A673 (cell line): ENCODE measurements around the gene CRPPA. TPM values are rescaled to one million over a fixed set of nuclear protein-coding genes. Genes with fewer than 3 reads are reported as not detected.

ENCODE experiments used
- BruUV-seq: library from RNA; stranded (reverse); fragments of 400-500 nt; replicated peaks from 2 replicates; lab custom pipeline; 2021; lab: Mats Ljungman, UMichigan
- CTCF ChIA-PET: fragments of 300-600 bp; sonication (Branson Sonifier 250); formaldehyde crosslinking; loops from one replicate; lab custom pipeline; 2022; ENCODE audit warnings: antibody characterized with exemption; lab: Charles Lee
- POLR2A ChIA-PET: fragments of 300-600 bp; sonication (Branson Sonifier 250); formaldehyde crosslinking; loops from one replicate; lab custom pipeline; 2022; ENCODE audit warnings: antibody characterized with exemption; ENCODE audit not compliant: low non-redundant PET; lab: Charles Lee
- DNase-seq: peaks from one replicate; pipeline ENCODE4 v3.0.0-alpha.2; 2015; ENCODE audit warnings: low spot score
- H3K27ac ChIP-seq: fragments of 200-600 bp; sonication (generic); 2 replicates; pipeline ENCODE4 v1.5.1; 2016; ENCODE audit warnings: mixed run types, low read depth, mild to moderate bottlenecking, mixed read lengths, antibody characterized with exemption, low read length; ENCODE audit not compliant: poor library complexity, severe bottlenecking
- H3K27me3 ChIP-seq: fragments of 200-600 bp; sonication (generic); replicated peaks from 2 replicates; pipeline ENCODE4 v1.6.1; 2017; ENCODE audit warnings: mixed run types, low read depth, mild to moderate bottlenecking, mixed read lengths, antibody characterized with exemption, low read length; ENCODE audit not compliant: insufficient read depth, poor library complexity
- H3K36me3 ChIP-seq: fragments of 200-600 bp; sonication (generic); 2 replicates; pipeline ENCODE4 v1.6.1; 2016; ENCODE audit warnings: mixed run types, mild to moderate bottlenecking, mixed read lengths, antibody characterized with exemption, low read length; ENCODE audit not compliant: insufficient read depth, poor library complexity, severe bottlenecking
- H3K4me1 ChIP-seq: fragments of 200-600 bp; sonication (generic); 2 replicates; pipeline ENCODE4 v1.6.1; 2017; ENCODE audit warnings: mixed run types, mild to moderate bottlenecking, mixed read lengths, antibody characterized with exemption, low read length; ENCODE audit not compliant: insufficient read depth, poor library complexity, severe bottlenecking
- H3K4me3 ChIP-seq: fragments of 200-600 bp; sonication (generic); 2 replicates; pipeline ENCODE4 v1.5.1; 2016; ENCODE audit warnings: low read depth, mixed run types, mild to moderate bottlenecking, mixed read lengths, low read length; ENCODE audit not compliant: poor library complexity, severe bottlenecking
- H3K9me3 ChIP-seq: fragments of 200-600 bp; sonication (generic); 2 replicates; pipeline ENCODE4 v1.6.1; 2016; ENCODE audit warnings: mixed run types, low read depth, mild to moderate bottlenecking, mixed read lengths, antibody characterized with exemption, low read length; ENCODE audit not compliant: poor library complexity, severe bottlenecking
- CTCF ChIP-seq: fragments of 300-800, 200-600 bp; sonication (generic); conservative IDR thresholded peaks from 2 replicates; pipeline ENCODE4 v1.5.1; 2017; ENCODE audit warnings: low read depth, mild to moderate bottlenecking, antibody characterized with exemption, low read length, moderate library complexity, mixed read lengths
- EZH2 ChIP-seq: fragments of 200-600 bp; sonication (generic); IDR thresholded peaks from 2 replicates; pipeline ENCODE4 v1.6.1; 2017; ENCODE audit warnings: borderline replicate concordance, low read depth, mild to moderate bottlenecking, mixed read lengths, antibody characterized with exemption, low read length; ENCODE audit not compliant: poor library complexity, severe bottlenecking
- intact Hi-C: fragments of 100-400 bp; cut with micrococcal nuclease; formaldehyde crosslinking; loops from one replicate; pipeline ENCODE4 v1.10.0; 2022; ENCODE audit not compliant: unreplicated experiment
- total RNA-seq: library from RNA; stranded (reverse); gene quantifications from 2 replicates; pipeline ENCODE4 v1.2.3, GENCODE V29; 2021

CRPPA gene
- total RNA-seq, 1 experiment from 2014 or later: 0.21 TPM

GRCh38 chr7:16436306-16436705 lies 15.0 kb upstream of the CRPPA start:
- POLR2A ChIA-PET: no interaction called here
- no peaks in the 10 kb centered on the region for H3K36me3 ChIP-seq
- H3K27ac ChIP-seq: no peak overlapping the region
- no peaks in the 10 kb centered on the region for H3K27me3 ChIP-seq
- no peaks in the 10 kb centered on the region for H3K9me3 ChIP-seq
- peaks cover 5% of the 10 kb centered on the region for H3K4me1 ChIP-seq
- BruUV-seq: no TSS peak
- no peak for DNase-seq
- H3K4me3 ChIP-seq: no peak overlapping the region
- intact Hi-C loops: loop anchor here (10.0 kb wide), 1 partner anchor 248 kb away; no protein-coding TSS in a partner anchor
- no peak for TF ChIP-seq EZH2
- TF ChIP-seq CTCF: no peak
- CTCF ChIA-PET: no interaction called here

- Histone ChIP-seq H3K27ac (no peak overlapping the region), H3K4me1 (peaks cover 5% of the 10 kb centered on the region), H3K36me3 (no peaks in the 10 kb centered on the region), H3K4me3 (no peak overlapping the region), H3K27me3 (no peaks in the 10 kb centered on the region), H3K9me3 (no peaks in the 10 kb centered on the region)
- TF ChIP-seq CTCF (no peak), EZH2 (no peak)
- ChIA-PET CTCF (interaction anchor here (2.2 kb wide), 1 partner anchor 131 kb away, joined by 13 read pairs; no protein-coding TSS in a partner anchor), POLR2A (no interaction called here)
- intact Hi-C loops: loop anchor here (2.0 to 10.0 kb wide), 2 partner anchors 131 to 251 kb away; no protein-coding TSS in a partner anchor
- no TSS peak for BruUV-seq
- DNase-seq: no peak
Measured at GRCh38 chr7:16433568-16434122, 12.3 kb upstream of the CRPPA start.

GRCh38 chr7:16432425-16432731 lies 11.0 kb upstream of the CRPPA start:
- BruUV-seq: no TSS peak
- intact Hi-C loops: loop anchor here (2.0 to 10.0 kb wide), 2 partner anchors 132 to 252 kb away; no protein-coding TSS in a partner anchor
- H3K27me3 ChIP-seq: no peaks in the 10 kb centered on the region
- no peaks in the 10 kb centered on the region for H3K9me3 ChIP-seq
- ChIA-PET POLR2A (no interaction called here), CTCF (interaction anchor here (2.2 kb wide), 1 partner anchor 132 kb away, joined by 13 read pairs; no protein-coding TSS in a partner anchor)
- no peaks in the 10 kb centered on the region for H3K36me3 ChIP-seq
- TF ChIP-seq CTCF (no peak), EZH2 (no peak)
- no peak overlapping the region for H3K27ac ChIP-seq
- no peak overlapping the region for H3K4me3 ChIP-seq
- no peaks in the 10 kb centered on the region for H3K4me1 ChIP-seq
- DNase-seq: no peak
